CD14-positive monocyte (primary cell): ENCODE results near the gene PPP1R15B. TPM values are rescaled to one million over a fixed set of nuclear protein-coding genes. Genes with fewer than 3 reads are reported as not detected.

Experiments
- DNase-seq, 3 donors: peaks; one replicate each; pipeline ENCODE4 v3.0.0-alpha.2; 2011 to 2022
- H2AFZ ChIP-seq: 2 replicates; pipeline ENCODE4 v1.6.0; 2012; ENCODE audit warnings: mild to moderate bottlenecking, low read depth, low read length, inconsistent platforms; ENCODE audit not compliant: insufficient read depth, poor library complexity, severe bottlenecking
- H3K27ac ChIP-seq, 2 donors: 1 replicate in 1 of 2; 2 replicates in 1 of 2; pipeline ENCODE4 v1.5.1; 2012 to 2013; ENCODE audit warnings: low read length in 2 of 2, control low read depth in 1 of 2, inconsistent platforms in 1 of 2, low read depth in 1 of 2, mild to moderate bottlenecking in 1 of 2
- H3K27me3 ChIP-seq, 2 donors: one replicate each; pipeline versions ENCODE4 v1.6.0 to v1.6.1; 2011 to 2013; ENCODE audit warnings: low read length in 2 of 2; ENCODE audit not compliant: control insufficient read depth in 2 of 2, insufficient read depth in 2 of 2
- H3K36me3 ChIP-seq, 2 donors: replicated peaks in 1 of 2; 1 replicate in 1 of 2; 2 replicates in 1 of 2; pipeline versions ENCODE4 v1.5.1 to v1.6.1; 2012 to 2013; ENCODE audit warnings: low read length in 2 of 2, control low read depth in 1 of 2, inconsistent platforms in 1 of 2, mild to moderate bottlenecking in 1 of 2; ENCODE audit not compliant: insufficient read depth in 2 of 2, control insufficient read depth in 1 of 2
- H3K4me1 ChIP-seq, 2 donors: 1 replicate in 1 of 2; 2 replicates in 1 of 2; pipeline versions ENCODE4 v1.5.1 to v1.6.1; 2012 to 2013; ENCODE audit warnings: low read length in 2 of 2, control low read depth in 1 of 2, inconsistent platforms in 1 of 2, mild to moderate bottlenecking in 1 of 2, moderate library complexity in 1 of 2; ENCODE audit not compliant: insufficient read depth in 2 of 2, control insufficient read depth in 1 of 2
- H3K4me2 ChIP-seq: replicated peaks from 2 replicates; pipeline ENCODE3; 2012; ENCODE audit warnings: low read length, moderate library complexity, mild to moderate bottlenecking; ENCODE audit not compliant: poor library complexity, severe bottlenecking; ENCODE audit errors: extremely low read depth
- H3K4me3 ChIP-seq, 3 experiments: fragments of 200-600 bp in 1 of 3; sonication (generic) in 1 of 3; replicated peaks in 1 of 3; 1 replicate in 2 of 3; 2 replicates in 1 of 3; pipeline ENCODE4 v1.5.1; 2011 to 2013; ENCODE audit warnings: low read length in 3 of 3, mild to moderate bottlenecking in 3 of 3, control low read depth in 2 of 3, low read depth in 2 of 3, inconsistent platforms in 1 of 3, moderate library complexity in 1 of 3
- H3K79me2 ChIP-seq: 2 replicates; pipeline ENCODE4 v1.6.0; 2012; ENCODE audit warnings: mild to moderate bottlenecking, control low read depth, inconsistent platforms, low read length, moderate library complexity; ENCODE audit not compliant: insufficient read depth
- H3K9ac ChIP-seq: 2 replicates; pipeline ENCODE4 v1.6.0; 2017; ENCODE audit warnings: low read length, mild to moderate bottlenecking; ENCODE audit not compliant: insufficient read depth, poor library complexity, severe bottlenecking
- H3K9me3 ChIP-seq, 2 donors: replicated peaks in 1 of 2; 1 replicate in 1 of 2; 2 replicates in 1 of 2; pipeline versions ENCODE4 v1.5.1 to v1.6.1; 2012 to 2013; ENCODE audit warnings: low read length in 2 of 2, control low read depth in 1 of 2; ENCODE audit not compliant: control insufficient read depth in 1 of 2, insufficient read depth in 1 of 2
- H4K20me1 ChIP-seq: 2 replicates; pipeline ENCODE4 v1.6.0; 2012; ENCODE audit warnings: mild to moderate bottlenecking, low read length, control low read depth, moderate library complexity; ENCODE audit not compliant: insufficient read depth
- H3K27ac Mint-ChIP-seq, 7 donors: one replicate each; pipeline ENCODE4 v1.8.0; 2020; ENCODE audit warnings: mild to moderate bottlenecking in 7 of 7, mixed read lengths in 7 of 7, moderate library complexity in 6 of 7, inconsistent platforms in 2 of 7
- H3K27me3 Mint-ChIP-seq, 3 donors: one replicate each; pipeline ENCODE4 v1.8.0; 2021 to 2022; ENCODE audit warnings: low read depth in 3 of 3, mild to moderate bottlenecking in 3 of 3, mixed read lengths in 3 of 3, moderate library complexity in 3 of 3, inconsistent platforms in 1 of 3
- H3K36me3 Mint-ChIP-seq, 2 donors: one replicate each; pipeline ENCODE4 v1.8.0; 2020; ENCODE audit warnings: mixed read lengths in 2 of 2, inconsistent platforms in 1 of 2, mild to moderate bottlenecking in 1 of 2
- H3K4me1 Mint-ChIP-seq: one replicate; pipeline ENCODE4 v1.8.0; 2020; ENCODE audit warnings: mild to moderate bottlenecking, mixed read lengths
- H3K4me3 Mint-ChIP-seq, 2 donors: one replicate each; pipeline ENCODE4 v1.8.0; 2020; ENCODE audit warnings: mild to moderate bottlenecking in 2 of 2, mixed read lengths in 2 of 2, moderate library complexity in 1 of 2
- H3K9me3 Mint-ChIP-seq, 7 donors: one replicate each; pipeline ENCODE4 v1.8.0; 2020 to 2022; ENCODE audit warnings: mixed read lengths in 7 of 7, mild to moderate bottlenecking in 6 of 7, moderate library complexity in 6 of 7, inconsistent platforms in 2 of 7
- WGBS: methylation state at CpG from one replicate; pipeline ENCODE4 v1.1.5; 2013; ENCODE audit warnings: missing lambda C conversion rate; ENCODE audit not compliant: insufficient coverage; 5-methylcytosine and 5-hydroxymethylcytosine counted together
- intact Hi-C, 2 donors: fragments of 100-400 bp; cut with micrococcal nuclease; formaldehyde crosslinking; loops; one replicate each; pipeline versions ENCODE4 v1.15.0 to v1.15.1; 2023
- polyA plus RNA-seq, 3 donors: library from polyadenylated mRNA; depleted of rRNA in 1 of 3; unstranded in 2 of 3; stranded (reverse) in 1 of 3; fragments of 300-500 nt in 2 of 3; fragments of >200 nt in 1 of 3; fragmentation: Illumina TruSeq in 2 of 3; gene quantifications; 1 replicate in 2 of 3; 2 replicates in 1 of 3; pipeline ENCODE4 v1.2.3, GENCODE V29; 2012 to 2021
- TF ChIP-seq, protein P1 (sequence below): fragments of 200-600 bp; IDR thresholded peaks from one replicate; pipeline ENCODE4 v1.8.0; 2022; ENCODE audit warnings: antibody characterized with exemption, mild to moderate bottlenecking

PPP1R15B gene
- polyA plus RNA-seq, 3 donors, result 31.1 to 117 (median 31.8) TPM

DNA sequence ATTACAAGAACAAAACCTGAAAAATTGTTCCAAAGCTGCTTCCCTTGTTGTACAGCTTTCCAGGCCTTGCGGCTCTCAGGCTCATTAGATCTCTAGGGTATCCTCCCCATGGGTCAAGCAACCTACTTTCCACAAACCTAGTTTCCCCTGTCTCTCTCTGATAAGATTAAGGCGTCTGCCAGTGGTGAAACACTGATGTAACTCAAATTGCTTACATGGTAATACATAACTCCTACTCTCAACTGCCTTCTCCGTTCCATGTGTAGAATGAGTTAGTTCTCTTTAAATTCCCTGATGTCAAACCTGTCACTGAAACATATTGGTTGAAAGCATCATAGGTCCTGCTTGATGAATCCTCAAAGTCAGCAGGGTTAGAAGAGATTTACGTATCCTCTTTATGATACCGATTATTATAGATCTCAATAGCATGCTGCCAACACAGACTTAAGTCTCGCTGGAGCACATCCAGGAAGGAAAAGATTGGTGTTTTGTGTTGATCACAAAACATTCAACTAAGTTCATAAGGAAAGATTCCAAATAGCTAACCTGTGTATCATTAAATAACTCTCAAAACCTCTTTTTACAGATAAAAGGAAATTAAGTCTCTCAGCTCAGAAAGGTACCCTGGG, 10.6 kb downstream of the PPP1R15B start:
- H3K4me3 Mint-ChIP-seq, result no peak overlapping the region
- WGBS, result 100% methylated on average over 1 of the region's 6 CpGs
- Histone ChIP-seq H3K79me2 (peaks cover 36% of the 10 kb centered on the region), H3K4me3 (no peak overlapping the region), H4K20me1 (peaks cover 79% of the 10 kb centered on the region), H3K4me2 (no peak overlapping the region), H3K36me3 (peaks cover 66 to 91% of the 10 kb centered on the region in 2 donors), H3K9ac (no peak overlapping the region), H3K9me3 (no peaks in the 10 kb centered on the region), H3K27me3 (no peaks in the 10 kb centered on the region), H3K4me1 (peaks cover 4 to 7% of the 10 kb centered on the region in 2 donors), H2AFZ (no peak overlapping the region), H3K27ac (no peak overlapping the region)
- H3K36me3 Mint-ChIP-seq, result peaks cover 57 to 79% of the 10 kb centered on the region in 2 donors
- intact Hi-C loops, result no loop called here
- no peak for DNase-seq
- H3K9me3 Mint-ChIP-seq, result peaks cover 0 to 3% (median 0%) of the 10 kb centered on the region in 7 donors
- H3K27me3 Mint-ChIP-seq, result no peaks in the 10 kb centered on the region
- H3K4me1 Mint-ChIP-seq, result peaks cover 4% of the 10 kb centered on the region
- peak overlapping the region in 2 of 7 donors; percentile 33 to 67 for H3K27ac Mint-ChIP-seq
- TF ChIP-seq, protein P1, sequence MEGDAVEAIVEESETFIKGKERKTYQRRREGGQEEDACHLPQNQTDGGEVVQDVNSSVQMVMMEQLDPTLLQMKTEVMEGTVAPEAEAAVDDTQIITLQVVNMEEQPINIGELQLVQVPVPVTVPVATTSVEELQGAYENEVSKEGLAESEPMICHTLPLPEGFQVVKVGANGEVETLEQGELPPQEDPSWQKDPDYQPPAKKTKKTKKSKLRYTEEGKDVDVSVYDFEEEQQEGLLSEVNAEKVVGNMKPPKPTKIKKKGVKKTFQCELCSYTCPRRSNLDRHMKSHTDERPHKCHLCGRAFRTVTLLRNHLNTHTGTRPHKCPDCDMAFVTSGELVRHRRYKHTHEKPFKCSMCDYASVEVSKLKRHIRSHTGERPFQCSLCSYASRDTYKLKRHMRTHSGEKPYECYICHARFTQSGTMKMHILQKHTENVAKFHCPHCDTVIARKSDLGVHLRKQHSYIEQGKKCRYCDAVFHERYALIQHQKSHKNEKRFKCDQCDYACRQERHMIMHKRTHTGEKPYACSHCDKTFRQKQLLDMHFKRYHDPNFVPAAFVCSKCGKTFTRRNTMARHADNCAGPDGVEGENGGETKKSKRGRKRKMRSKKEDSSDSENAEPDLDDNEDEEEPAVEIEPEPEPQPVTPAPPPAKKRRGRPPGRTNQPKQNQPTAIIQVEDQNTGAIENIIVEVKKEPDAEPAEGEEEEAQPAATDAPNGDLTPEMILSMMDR, result no peak

GRCh38 chr1:204398197-204399125, 13.2 kb downstream of the PPP1R15B start:
- H3K4me1 ChIP-seq, result no peaks in the 10 kb centered on the region
- Mint-ChIP-seq H3K4me1 (no peaks in the 10 kb centered on the region), H3K9me3 (peaks cover 0 to 3% (median 0%) of the 10 kb centered on the region in 7 donors), H3K27me3 (peaks cover 1 to 4% (median 2%) of the 10 kb centered on the region in 3 donors), H3K4me3 (no peak overlapping the region), H3K27ac (peak overlapping the region in 3 of 7 donors; percentile 20 to 57 (median 21)), H3K36me3 (peaks cover 43 to 61% of the 10 kb centered on the region in 2 donors)
- no peak overlapping the region for H3K4me2 ChIP-seq
- no peaks in the 10 kb centered on the region for H3K9me3 ChIP-seq
- intact Hi-C loops, result no loop called here
- 100% methylated on average over 3 of the region's 7 CpGs for WGBS
- H3K79me2 ChIP-seq, result peaks cover 11% of the 10 kb centered on the region
- no peak overlapping the region for H3K4me3 ChIP-seq
- peak; percentile 51 to 66 (median 60) for DNase-seq
- peaks cover 41 to 65% of the 10 kb centered on the region in 2 donors for H3K36me3 ChIP-seq
- no peak overlapping the region for H3K27ac ChIP-seq
- TF ChIP-seq, protein P1, result peak; percentile 85
- H2AFZ ChIP-seq, result no peak overlapping the region
- H3K9ac ChIP-seq, result no peak overlapping the region
- H4K20me1 ChIP-seq, result peaks cover 54% of the 10 kb centered on the region
- no peaks in the 10 kb centered on the region for H3K27me3 ChIP-seq
